Measurements from ENCODE around the gene PPP2R2C.

PPP2R2C gene

DNA sequence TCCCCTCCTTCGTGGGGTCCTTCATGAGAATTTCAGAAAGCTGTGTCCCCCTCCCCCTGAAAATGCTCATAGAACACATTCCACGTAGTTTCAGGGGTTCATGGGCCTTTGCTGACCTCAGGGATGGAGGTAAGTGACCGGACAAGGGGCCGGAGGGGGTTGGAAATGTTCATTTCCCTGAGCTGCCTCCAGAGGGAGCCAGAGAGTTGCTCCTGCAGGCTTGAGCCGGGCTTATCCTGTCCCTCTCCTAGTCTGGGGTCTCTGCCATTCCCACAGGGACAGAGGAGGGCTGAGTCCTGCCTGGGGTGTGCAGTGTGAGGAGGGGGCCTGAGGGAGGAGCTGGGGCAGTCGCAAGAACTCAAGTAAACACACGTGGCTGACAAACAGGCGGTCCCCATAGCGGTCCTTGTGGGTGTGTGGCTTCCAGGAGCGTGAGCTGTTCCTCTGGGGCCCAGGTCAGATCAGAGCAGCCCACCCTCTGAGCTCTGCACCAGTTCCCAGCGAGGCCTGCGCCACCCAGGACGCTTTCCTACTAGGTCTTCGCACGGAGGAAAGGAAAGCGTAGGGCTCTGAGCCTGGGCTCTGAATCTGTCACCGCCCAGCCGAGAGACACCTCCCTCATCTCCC, 140.3 kb downstream of the PPP2R2C start:
- DNase-seq (ENCODE audit: low read depth, low spot score): no peak

- no peak for DNase-seq (ENCODE audit: low read depth, low spot score)
Observed at GRCh38 chr4:6331468-6331867, 140.9 kb downstream of the PPP2R2C start.

GRCh38 chr4:6331018-6331417, 141.4 kb downstream of the PPP2R2C start:
- DNase-seq (ENCODE audit: low read depth, low spot score): no peak

- no peak for DNase-seq (ENCODE audit: low read depth, low spot score)
Observed at GRCh38 chr4:6330384-6330767, 142.0 kb downstream of the PPP2R2C start.

DNA sequence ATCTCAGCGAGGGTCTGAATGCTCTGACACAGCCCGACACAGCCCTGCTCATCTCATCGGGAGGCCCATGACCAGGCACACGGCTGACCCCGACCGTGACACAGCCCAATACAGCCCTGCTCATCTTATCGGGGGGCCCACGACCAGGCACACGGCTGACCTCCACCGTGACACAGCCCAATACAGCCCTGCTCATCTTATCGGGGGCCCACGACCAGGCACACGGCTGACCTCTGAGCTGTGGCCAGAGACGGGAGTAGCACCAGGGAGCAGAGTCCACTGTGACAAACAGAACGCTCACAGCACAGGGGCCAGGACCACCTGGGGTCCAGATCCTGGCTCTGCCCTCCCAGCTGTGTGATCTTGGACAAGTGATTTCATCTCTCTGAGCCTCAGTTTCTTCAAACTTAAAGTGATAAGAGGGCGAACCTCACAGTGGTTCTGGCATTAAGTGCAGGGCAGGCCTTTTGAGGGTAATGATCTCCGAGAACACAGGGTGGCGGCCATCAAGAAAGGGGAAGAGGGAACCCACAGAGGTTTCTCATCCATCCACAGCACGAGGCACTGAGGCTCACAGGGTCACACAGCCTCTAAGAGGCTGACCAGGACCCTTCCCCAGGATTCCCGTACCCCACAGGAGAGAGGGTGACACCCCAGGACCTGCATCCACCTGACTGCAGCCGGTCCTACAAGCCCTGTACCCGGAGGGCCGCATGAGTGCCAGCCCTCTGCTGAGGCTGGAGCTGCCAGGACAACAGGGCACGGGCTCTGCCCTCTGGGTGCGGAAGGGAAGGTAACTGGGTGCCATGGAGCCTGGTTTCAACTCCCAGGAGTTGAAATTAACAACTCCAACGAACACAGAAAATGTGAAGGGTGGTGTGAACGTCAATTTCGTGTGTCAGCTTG, 142.7 kb downstream of the PPP2R2C start:
- no peak for DNase-seq (ENCODE audit: low read depth, low spot score)

- DNase-seq (ENCODE audit: low read depth, low spot score): no peak
Observed at GRCh38 chr4:6328526-6328925, 143.9 kb downstream of the PPP2R2C start.

- peak; percentile 53 for DNase-seq (ENCODE audit: low read depth, low spot score)
Observed at GRCh38 chr4:6327220-6327917, 145.0 kb downstream of the PPP2R2C start.

GRCh38 chr4:6326312-6327060, 145.9 kb downstream of the PPP2R2C start:
- DNase-seq (ENCODE audit: low read depth, low spot score): no peak

DNA sequence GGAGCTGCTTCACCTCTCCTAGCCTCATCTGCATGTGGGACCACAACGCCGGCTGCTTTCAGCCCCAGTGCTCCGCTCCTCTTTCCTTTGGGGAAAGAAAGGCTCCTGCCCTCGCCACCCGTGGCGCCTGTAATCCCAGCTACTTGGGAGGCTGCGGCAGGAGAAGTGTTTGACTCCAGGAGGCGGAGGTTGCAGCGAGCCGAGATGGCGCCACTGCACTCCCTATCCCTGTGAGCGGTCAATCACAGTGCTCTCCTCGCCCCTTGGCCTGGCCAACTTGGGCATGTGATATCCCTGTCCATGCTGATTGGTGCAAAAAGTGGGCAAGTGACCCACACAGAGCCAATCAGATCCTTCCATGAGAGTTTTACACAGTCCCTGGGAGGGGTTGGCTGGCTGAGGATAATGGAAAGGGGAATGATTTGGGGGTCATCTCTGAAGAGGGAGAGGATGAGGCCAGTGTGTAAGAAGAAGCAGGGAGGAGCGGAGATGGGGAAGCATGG, 146.6 kb downstream of the PPP2R2C start:
- no peak for DNase-seq (ENCODE audit: low read depth, low spot score)

GRCh38 chr4:6324999-6325787, 147.2 kb downstream of the PPP2R2C start:
- no peak for DNase-seq (ENCODE audit: low read depth, low spot score)

DNA sequence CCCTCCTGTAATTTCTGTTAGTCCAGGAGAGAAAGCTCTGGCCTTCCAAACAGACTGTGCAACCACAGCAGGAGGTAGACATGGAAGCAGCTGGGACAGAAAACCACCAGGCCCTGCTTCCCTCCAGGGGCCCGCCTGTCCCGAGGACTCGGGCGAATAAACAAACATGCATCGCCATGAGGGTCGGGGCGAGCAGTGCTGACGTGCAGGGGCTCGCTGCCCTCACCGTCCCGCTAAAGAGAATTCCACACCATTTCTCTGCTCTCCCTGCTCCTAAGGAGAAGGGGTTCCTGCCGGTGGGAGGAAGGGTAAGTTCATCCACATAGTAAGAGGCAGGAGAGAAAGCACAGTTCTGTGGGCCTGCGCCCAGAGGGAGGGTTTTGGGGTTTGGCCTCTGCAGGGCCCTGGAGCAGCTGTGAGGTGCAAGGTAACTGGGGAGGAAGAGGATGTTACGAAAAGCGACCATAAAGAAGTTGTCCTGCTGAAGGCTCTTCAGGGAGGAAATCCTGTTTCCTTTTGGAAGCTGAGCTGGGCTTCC, 147.9 kb downstream of the PPP2R2C start:
- DNase-seq (ENCODE audit: low read depth, low spot score): no peak

DNA sequence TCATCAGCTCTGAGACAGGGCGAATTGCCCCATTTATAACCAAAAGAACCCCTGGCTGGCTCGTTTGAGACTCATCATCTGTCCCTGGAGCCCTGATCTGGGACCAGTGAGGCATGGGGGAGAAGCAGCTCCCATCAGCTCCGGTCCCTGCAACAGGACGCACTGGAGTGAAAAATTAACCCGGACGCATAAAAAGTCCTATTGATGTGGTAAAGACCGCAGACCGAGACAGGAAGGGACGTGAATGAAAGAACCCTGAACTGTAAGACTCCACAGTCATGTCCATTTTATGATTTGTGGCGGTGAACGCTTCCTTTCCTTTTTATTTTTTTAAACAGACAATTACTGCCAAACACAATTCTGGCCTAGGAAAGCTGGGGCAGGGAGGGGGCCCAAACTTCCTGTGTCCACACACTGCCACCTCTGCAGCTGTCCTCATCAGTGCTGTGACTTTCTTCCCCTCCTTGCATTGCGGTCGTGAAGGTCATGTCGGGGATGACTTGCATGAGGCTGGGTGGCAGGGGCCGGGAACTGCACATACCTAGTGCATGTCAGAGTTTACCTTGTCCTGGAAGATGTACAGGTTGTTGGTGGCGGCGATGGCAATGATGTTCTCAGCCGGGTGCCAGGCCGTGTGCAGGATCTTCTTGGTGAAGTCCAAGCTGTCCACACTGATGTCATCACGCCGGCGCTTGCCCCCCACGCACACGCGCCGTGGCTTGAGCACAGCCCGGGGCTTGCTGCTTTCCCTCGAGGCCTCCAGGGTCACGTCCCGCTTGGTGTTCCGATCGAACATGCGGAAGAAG, 149.4 kb downstream of the PPP2R2C start:
- no peak for DNase-seq (ENCODE audit: low read depth, low spot score)

DNA sequence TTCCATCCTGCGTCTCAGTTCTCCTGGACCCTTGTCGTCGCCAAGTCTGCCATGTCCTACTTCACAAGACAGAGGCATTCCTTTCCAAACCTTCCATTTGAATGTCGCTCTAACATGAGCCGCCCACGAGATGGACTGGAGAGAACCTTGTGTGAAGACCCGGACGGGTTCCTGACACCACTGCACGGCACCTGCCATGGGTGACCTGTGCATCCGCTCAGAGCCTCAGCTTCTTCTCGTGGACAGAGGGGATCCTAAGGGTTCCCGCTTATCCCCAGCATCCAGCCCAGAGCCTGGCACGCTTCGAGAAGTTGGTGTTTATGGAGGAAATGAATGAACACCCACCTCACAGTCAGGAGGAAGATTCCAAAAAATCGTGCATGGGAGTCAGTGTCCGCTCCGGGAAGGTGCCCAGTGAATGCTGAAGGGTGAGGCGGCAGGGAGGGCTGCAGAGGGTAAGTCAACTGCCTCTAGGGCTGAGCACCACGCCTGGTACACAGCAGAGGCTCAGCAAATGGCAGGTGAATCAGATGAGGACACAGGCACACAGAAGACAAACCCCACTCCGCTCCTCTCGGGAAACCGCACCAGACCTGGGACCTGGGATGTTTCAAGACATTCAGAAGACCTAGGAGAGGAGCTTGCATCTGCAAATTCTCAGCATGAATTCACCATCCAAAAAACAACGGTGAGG, 150.2 kb downstream of the PPP2R2C start:
- DNase-seq (ENCODE audit: low read depth, low spot score): no peak

GRCh38 chr4:6321361-6321760, 151.1 kb downstream of the PPP2R2C start:
- DNase-seq (ENCODE audit: low read depth, low spot score): no peak

- no peak for DNase-seq (ENCODE audit: low read depth, low spot score)
Observed at GRCh38 chr4:6320663-6321062, 151.8 kb downstream of the PPP2R2C start.

- DNase-seq (ENCODE audit: low read depth, low spot score): no peak
Observed at GRCh38 chr4:6319530-6320150, 152.8 kb downstream of the PPP2R2C start.

- no peak for DNase-seq (ENCODE audit: low read depth, low spot score)
Observed at GRCh38 chr4:6318206-6318605, 154.2 kb downstream of the PPP2R2C start.

GRCh38 chr4:6316461-6317003, 155.9 kb downstream of the PPP2R2C start:
- DNase-seq (ENCODE audit: low read depth, low spot score): no peak
